ENCODE results near the gene PTPRE.

Gene PTPRE

GRCh38 chr10:127942811-127943210 is 35.9 kb downstream of the PTPRE start:
- no peak for TF ChIP-seq POLR2AphosphoS5 (IDR thresholded peaks at IDR 0.05; ENCODE audit: low read depth, low read length)
- no peak for TF ChIP-seq REST (IDR thresholded peaks at IDR 0.05; ENCODE audit: insufficient read depth in 1 of 2, low read depth in 2 of 2, low read length in 2 of 2)
- no peak for TF ChIP-seq FOXP2 (optimal IDR thresholded peaks at IDR 0.05; ENCODE audit: borderline replicate concordance, extremely low read depth, extremely low read length, insufficient read depth)
- no peak for TF ChIP-seq TAF1 (IDR thresholded peaks at IDR 0.05; ENCODE audit: borderline replicate concordance, insufficient read depth, low read length)
- TF ChIP-seq SIN3A (IDR thresholded peaks at IDR 0.05; ENCODE audit: borderline replicate concordance, insufficient read depth, low read length), result no peak

- TF ChIP-seq POLR2AphosphoS5 (IDR thresholded peaks at IDR 0.05; ENCODE audit: low read depth, low read length) (no peak), REST (IDR thresholded peaks at IDR 0.05; ENCODE audit: insufficient read depth in 1 of 2, low read depth in 2 of 2, low read length in 2 of 2) (no peak), SIN3A (IDR thresholded peaks at IDR 0.05; ENCODE audit: borderline replicate concordance, insufficient read depth, low read length) (no peak), TAF1 (IDR thresholded peaks at IDR 0.05; ENCODE audit: borderline replicate concordance, insufficient read depth, low read length) (no peak), FOXP2 (optimal IDR thresholded peaks at IDR 0.05; ENCODE audit: borderline replicate concordance, extremely low read depth, extremely low read length, insufficient read depth) (no peak)
Observed at GRCh38 chr10:127943336-127943910, 36.5 kb downstream of the PTPRE start.

GRCh38 chr10:127944256-127944655 is 37.4 kb downstream of the PTPRE start:
- TF ChIP-seq POLR2AphosphoS5 (IDR thresholded peaks at IDR 0.05; ENCODE audit: low read depth, low read length) (no peak), REST (IDR thresholded peaks at IDR 0.05; ENCODE audit: insufficient read depth in 1 of 2, low read depth in 2 of 2, low read length in 2 of 2) (no peak), TAF1 (IDR thresholded peaks at IDR 0.05; ENCODE audit: borderline replicate concordance, insufficient read depth, low read length) (no peak), FOXP2 (optimal IDR thresholded peaks at IDR 0.05; ENCODE audit: borderline replicate concordance, extremely low read depth, extremely low read length, insufficient read depth) (no peak), SIN3A (IDR thresholded peaks at IDR 0.05; ENCODE audit: borderline replicate concordance, insufficient read depth, low read length) (no peak)

GRCh38 chr10:127945341-127945758 is 38.4 kb downstream of the PTPRE start:
- no peak for TF ChIP-seq REST (IDR thresholded peaks at IDR 0.05; ENCODE audit: insufficient read depth in 1 of 2, low read depth in 2 of 2, low read length in 2 of 2)
- TF ChIP-seq POLR2AphosphoS5 (IDR thresholded peaks at IDR 0.05; ENCODE audit: low read depth, low read length), result no peak
- no peak for TF ChIP-seq FOXP2 (optimal IDR thresholded peaks at IDR 0.05; ENCODE audit: borderline replicate concordance, extremely low read depth, extremely low read length, insufficient read depth)
- TF ChIP-seq TAF1 (IDR thresholded peaks at IDR 0.05; ENCODE audit: borderline replicate concordance, insufficient read depth, low read length), result no peak

All from PFSK-1 (cell line).